ENCODE measurements around the gene HM13.

The HM13 gene

DNA sequence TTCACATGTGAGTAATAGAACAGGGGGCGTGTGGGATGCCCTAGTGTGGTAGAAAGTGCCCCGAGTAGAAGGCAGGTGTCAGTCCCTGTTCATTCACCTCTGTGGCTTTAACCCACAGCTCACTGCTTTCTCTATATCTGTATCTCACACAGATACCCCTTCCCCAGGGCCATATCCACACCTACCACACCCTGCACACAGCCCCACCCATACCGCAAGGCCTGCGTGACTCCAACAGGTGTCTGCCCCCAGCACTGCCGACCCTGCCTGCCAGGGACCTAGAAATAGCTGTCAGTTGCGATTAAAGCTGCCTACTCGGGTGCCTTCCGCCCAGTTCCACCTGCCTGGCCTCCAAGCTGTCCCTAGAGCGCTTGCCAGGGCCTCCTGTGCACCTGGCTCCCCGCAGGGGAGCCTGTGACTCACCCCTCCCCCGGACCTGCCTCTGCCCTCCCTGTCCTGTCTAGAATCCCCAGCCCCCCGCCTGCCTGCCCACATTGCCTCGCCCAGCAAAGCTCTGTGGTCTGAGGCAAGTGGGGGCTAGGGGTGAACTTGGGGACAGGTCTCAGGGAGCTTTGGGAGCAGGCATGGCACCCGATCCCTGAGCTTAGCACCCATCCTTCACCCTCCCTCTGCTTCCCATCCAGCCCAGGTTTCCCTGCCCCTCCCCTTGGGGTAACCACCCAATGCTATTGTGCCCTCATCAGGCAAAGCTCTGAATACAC, 52.6 kb downstream of the HM13 start:
- Histone ChIP-seq H3K4me1 (ENCODE audit: control insufficient read depth, insufficient read depth, low read length) (no peaks in the 10 kb centered on the region), H3K9ac (ENCODE audit: low read length) (no peak overlapping the region), H3K4me3 (ENCODE audit: low read length) (no peak overlapping the region), H3K27me3 (ENCODE audit: control insufficient read depth, insufficient read depth, low read length) (no peaks in the 10 kb centered on the region), H3K27ac (ENCODE audit: low read depth, low read length) (no peak overlapping the region), H3K36me3 (ENCODE audit: control insufficient read depth, insufficient read depth, low read length) (peaks cover 13% of the 10 kb centered on the region)

DNA sequence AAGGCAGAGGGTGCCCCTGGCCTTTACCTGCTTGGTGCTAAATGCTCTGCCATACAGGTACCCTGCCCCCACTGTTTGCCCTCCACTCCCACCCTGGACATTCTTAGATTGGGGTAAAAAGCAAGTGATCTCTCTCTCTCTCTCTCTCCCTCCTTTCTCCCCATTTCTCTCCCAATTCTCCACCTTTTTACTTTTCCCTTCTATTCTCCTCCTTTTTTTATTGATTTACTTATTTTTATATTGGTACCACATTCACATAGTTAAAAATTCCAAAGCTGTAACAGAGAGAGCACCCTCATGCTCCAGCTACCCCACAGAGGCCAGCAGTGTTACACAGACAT, 53.1 kb downstream of the HM13 start:
- Histone ChIP-seq H3K27me3 (ENCODE audit: control insufficient read depth, insufficient read depth, low read length) (no peaks in the 10 kb centered on the region), H3K4me1 (ENCODE audit: control insufficient read depth, insufficient read depth, low read length) (no peaks in the 10 kb centered on the region), H3K4me3 (ENCODE audit: low read length) (no peak overlapping the region), H3K27ac (ENCODE audit: low read depth, low read length) (no peak overlapping the region), H3K36me3 (ENCODE audit: control insufficient read depth, insufficient read depth, low read length) (peaks cover 8% of the 10 kb centered on the region), H3K9ac (ENCODE audit: low read length) (no peak overlapping the region)

- Histone ChIP-seq H3K9ac (ENCODE audit: low read length) (no peak overlapping the region), H3K36me3 (ENCODE audit: control insufficient read depth, insufficient read depth, low read length) (peaks cover 7% of the 10 kb centered on the region), H3K27ac (ENCODE audit: low read depth, low read length) (no peak overlapping the region)
These were observed 53.9 kb downstream of the HM13 start for GRCh38 chr20:31568041-31568731.

GRCh38 chr20:31568773-31569162, 54.5 kb downstream of the HM13 start:
- Histone ChIP-seq H3K27me3 (ENCODE audit: control insufficient read depth, insufficient read depth, low read length) (no peaks in the 10 kb centered on the region), H3K4me3 (ENCODE audit: low read length) (no peak overlapping the region), H3K27ac (ENCODE audit: low read depth, low read length) (no peak overlapping the region), H3K4me1 (ENCODE audit: control insufficient read depth, insufficient read depth, low read length) (peaks cover 6% of the 10 kb centered on the region), H3K36me3 (ENCODE audit: control insufficient read depth, insufficient read depth, low read length) (peaks cover 7% of the 10 kb centered on the region), H3K9ac (ENCODE audit: low read length) (no peak overlapping the region)

More at GRCh38 chr20:31568041-31568731, 53.9 kb downstream of the HM13 start:
- H3K4me3 ChIP-seq (ENCODE audit: low read length), result no peak overlapping the region
- no peaks in the 10 kb centered on the region for H3K27me3 ChIP-seq (ENCODE audit: control insufficient read depth, insufficient read depth, low read length)
- peaks cover 2% of the 10 kb centered on the region for H3K4me1 ChIP-seq (ENCODE audit: control insufficient read depth, insufficient read depth, low read length)

DNA sequence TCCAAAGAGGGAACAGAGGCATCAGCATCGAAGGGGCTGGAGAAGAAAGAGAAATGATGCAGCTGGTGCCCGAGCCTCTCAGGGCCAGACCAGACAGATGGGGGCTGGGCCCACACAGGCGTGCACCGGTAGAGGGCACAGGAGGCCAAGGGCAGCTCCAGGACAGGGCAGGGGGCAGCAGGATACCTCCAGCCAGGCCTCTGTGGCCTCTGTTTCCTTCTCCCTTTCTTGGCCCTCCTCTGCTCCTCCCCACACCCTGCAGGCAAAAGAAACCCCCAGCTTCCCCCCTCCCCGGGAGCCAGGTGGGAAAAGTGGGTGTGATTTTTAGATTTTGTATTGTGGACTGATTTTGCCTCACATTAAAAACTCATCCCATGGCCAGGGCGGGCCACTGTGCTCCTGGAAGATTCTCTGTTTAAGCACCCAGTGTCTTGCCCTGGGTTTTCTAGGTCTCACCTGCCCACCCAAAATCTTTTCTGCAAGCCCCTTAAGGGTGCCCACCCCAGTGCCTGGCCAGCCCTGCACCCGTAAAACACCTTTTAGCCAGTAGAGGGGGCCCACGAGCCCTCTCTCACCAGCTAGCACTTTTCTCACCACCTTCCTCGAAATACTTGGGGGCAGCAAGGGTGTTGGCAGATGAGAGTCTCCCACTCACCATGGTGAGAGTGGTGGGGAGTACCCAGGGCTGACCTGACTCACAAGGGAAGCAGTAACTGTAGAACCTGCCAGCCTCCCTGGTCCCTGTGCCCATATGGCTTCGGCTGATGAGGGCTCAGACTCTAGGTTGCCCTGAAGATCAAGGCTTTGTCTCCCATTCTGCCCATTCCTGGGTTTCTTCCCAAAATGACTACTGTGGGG, 55.1 kb downstream of the HM13 start:
- peaks cover 7% of the 10 kb centered on the region for H3K36me3 ChIP-seq (ENCODE audit: control insufficient read depth, insufficient read depth, low read length)
- H3K4me3 ChIP-seq (ENCODE audit: low read length), result no peak overlapping the region
- H3K27me3 ChIP-seq (ENCODE audit: control insufficient read depth, insufficient read depth, low read length), result no peaks in the 10 kb centered on the region
- H3K9ac ChIP-seq (ENCODE audit: low read length), result no peak overlapping the region
- H3K27ac ChIP-seq (ENCODE audit: low read depth, low read length), result peak overlapping the region; percentile 46
- peaks cover 6% of the 10 kb centered on the region for H3K4me1 ChIP-seq (ENCODE audit: control insufficient read depth, insufficient read depth, low read length)

DNA sequence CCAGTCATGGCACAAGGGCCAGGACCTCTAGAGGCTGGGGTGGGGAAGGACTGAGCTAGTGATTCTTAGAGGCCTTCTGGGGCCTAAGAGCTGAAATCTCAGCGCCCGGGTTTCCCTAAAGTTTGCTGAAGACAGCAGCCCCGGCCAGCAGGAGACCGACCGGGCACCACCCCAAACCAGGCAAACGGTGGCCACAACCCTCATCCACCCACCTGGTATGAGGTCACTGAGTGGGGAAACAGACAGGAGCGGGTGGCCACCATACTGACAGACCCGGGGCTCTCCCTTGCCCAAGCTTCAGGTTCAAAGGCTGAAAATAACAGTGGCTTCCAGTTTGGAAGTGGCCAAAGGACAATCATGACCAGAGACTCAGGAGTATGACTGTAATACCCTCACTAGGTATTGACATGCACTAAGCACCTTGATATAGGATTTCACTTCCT, 55.8 kb downstream of the HM13 start:
- Histone ChIP-seq H3K9ac (ENCODE audit: low read length) (no peak overlapping the region), H3K27me3 (ENCODE audit: control insufficient read depth, insufficient read depth, low read length) (no peaks in the 10 kb centered on the region), H3K4me1 (ENCODE audit: control insufficient read depth, insufficient read depth, low read length) (peaks cover 6% of the 10 kb centered on the region), H3K4me3 (ENCODE audit: low read length) (no peak overlapping the region), H3K27ac (ENCODE audit: low read depth, low read length) (no peak overlapping the region), H3K36me3 (ENCODE audit: control insufficient read depth, insufficient read depth, low read length) (peaks cover 7% of the 10 kb centered on the region)

DNA sequence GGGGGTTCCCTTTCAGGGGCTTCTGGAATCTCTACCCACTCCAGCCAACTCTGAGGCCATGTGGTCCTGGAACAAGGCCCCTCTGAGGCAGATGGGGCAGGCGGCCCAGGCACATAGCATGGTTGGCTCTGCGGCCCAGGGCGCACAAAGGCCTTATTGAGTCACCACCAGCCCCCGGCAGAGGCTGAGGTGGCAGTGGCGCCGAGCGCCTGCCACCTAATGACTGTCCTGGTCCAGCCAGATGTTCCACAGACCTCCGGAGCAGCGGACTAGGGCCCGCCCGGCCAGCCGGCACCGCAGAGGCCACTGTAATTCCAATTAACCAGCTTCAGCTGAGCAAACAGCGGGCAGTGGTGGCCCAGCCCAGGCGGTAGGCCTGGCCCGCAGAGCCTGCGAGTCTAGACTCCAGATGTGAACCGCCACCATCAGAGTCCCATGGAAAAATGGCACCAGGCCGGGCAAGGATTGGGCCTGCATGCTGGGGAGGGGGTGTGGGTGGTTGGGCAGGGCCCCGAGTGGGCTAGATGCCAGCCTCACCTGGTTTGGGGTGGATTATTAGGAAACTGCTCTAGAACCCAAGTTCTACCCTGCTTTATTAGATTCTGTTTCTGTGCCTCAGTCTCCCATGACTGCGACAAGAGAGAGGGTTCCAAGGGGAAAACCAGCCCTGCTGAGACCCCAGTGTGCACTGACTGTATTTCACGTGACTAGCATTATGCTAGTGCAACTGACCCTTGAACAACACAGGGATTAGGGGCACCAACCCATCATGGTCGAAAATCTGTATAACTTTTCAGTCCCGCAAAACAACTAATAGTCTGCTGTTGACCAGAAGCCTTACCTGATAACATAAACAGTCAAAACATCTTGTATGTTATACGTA, 56.7 kb downstream of the HM13 start:
- Histone ChIP-seq H3K27me3 (ENCODE audit: control insufficient read depth, insufficient read depth, low read length) (no peaks in the 10 kb centered on the region), H3K4me1 (ENCODE audit: control insufficient read depth, insufficient read depth, low read length) (peaks cover 6% of the 10 kb centered on the region), H3K36me3 (ENCODE audit: control insufficient read depth, insufficient read depth, low read length) (peaks cover 7% of the 10 kb centered on the region), H3K9ac (ENCODE audit: low read length) (no peak overlapping the region), H3K27ac (ENCODE audit: low read depth, low read length) (peak overlapping the region; percentile 62), H3K4me3 (ENCODE audit: low read length) (no peak overlapping the region)

DNA sequence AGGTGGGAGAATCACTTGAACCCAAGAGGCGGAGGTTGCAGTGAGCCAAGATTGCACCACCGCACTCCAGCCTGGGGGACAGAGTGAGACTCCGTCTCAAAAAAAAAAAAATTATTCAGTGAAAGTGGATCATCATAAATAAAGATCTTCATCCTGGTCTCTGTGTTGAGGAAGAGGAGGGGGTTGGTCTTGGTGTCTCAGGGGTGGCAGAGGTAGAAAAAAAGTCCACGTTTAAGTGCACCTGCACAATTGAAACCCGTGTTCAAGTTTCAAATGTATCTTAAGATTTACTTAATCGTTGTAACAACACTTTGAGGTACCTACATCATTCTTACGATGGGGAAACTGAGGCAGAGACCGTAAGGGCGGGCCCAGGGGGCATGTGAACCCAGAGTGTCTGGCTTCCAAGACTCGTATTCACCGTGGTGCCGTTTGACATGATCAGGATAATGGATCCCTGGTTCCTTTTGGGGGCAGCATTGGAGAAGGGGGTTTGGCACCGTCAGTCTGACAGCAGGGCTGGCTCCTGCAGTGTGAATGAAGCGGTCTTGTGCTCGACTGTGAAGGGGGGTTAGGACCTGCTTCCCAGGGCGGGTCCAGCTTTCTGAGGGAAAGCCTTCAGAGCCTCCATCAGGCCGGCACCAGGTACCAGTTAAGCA, 57.9 kb downstream of the HM13 start:
- H3K36me3 ChIP-seq (ENCODE audit: control insufficient read depth, insufficient read depth, low read length), result peaks cover 4% of the 10 kb centered on the region
- no peaks in the 10 kb centered on the region for H3K27me3 ChIP-seq (ENCODE audit: control insufficient read depth, insufficient read depth, low read length)
- H3K27ac ChIP-seq (ENCODE audit: low read depth, low read length), result peak overlapping the region; percentile 85
- peak overlapping the region; percentile 63 for H3K4me3 ChIP-seq (ENCODE audit: low read length)
- H3K9ac ChIP-seq (ENCODE audit: low read length), result peak overlapping the region; percentile 70
- peaks cover 6% of the 10 kb centered on the region for H3K4me1 ChIP-seq (ENCODE audit: control insufficient read depth, insufficient read depth, low read length)

DNA sequence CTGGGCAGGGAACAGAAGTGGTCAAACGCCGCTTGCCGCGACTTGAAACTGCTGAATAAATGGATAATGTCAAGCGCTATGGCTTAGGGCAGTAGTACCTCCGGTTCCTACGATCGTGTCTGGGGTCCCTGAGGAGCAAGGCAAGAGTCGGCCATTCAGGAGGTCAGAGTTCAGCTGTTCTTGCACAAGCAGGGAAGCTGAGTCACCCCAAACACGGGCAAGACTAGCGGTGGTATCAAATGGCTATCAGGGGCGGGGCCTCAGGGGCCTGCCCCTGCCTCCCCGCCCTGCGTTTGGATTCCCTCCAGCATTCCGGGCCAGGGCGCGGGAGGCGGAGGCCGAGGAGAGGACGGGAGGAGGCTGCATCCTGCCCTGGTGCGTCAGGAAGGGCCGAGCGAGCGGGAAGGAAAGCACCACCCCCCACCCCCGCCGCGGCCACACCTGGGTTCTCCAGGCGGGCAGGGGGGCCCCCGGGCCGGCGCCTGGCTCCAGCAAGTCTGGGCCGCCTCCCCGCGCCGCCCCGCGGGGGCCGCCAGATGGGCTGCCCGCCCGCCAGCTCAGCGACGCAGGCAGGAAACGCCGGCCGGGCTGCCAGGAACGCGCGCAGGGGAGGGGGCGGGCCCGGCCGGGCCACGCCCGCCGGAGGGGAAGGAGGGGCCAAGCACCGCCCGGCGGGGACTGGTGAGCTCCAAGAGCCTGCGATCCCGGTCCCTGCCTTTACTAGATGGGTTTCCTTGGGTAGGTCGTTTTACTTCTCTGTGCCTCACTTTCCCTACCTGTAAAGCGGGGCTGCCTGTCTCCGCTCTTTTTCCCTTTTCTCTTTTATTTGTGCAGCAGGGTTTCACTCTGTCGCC, 58.7 kb downstream of the HM13 start:
- peak overlapping the region; percentile 72 for H3K4me3 ChIP-seq (ENCODE audit: low read length)
- H3K4me1 ChIP-seq (ENCODE audit: control insufficient read depth, insufficient read depth, low read length), result peaks cover 6% of the 10 kb centered on the region

DNA sequence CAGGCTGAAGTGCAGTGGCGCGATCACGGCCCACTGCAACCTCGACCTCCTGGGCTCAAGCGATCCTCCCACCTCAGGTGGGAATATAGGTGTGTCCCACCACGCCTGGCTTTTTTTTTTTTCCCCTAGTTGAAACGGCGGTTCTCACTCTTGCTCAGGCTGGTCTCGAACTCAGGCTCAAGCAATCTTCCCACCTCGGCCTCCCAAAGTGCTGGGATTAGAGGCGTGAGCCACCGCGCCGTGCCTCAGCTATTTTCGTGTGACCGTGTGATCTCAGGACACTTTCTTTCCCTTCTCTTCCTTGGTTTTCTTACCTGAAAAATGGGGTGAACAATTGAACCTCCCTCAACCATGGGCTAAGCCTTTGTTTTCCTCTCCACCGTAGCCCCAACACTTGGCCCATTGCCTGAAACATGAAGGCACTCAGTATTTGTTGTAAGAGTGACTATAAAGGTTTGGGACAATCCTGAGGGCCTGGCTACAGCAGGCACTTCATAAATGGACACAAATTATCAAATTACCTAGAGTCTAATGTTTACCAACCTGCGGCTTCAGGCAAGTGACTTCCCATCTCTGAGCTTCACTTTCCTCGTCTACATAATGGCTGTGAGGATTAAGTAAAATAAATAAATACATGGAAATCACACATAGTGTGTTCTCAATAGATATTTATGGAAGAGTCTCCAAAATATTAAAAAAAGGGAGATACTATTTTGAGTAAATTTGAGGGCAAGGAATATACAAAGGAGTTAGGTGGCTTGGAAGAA, 59.5 kb downstream of the HM13 start:
- Histone ChIP-seq H3K36me3 (ENCODE audit: control insufficient read depth, insufficient read depth, low read length) (no peaks in the 10 kb centered on the region), H3K4me3 (ENCODE audit: low read length) (peak overlapping the region; percentile 72), H3K9ac (ENCODE audit: low read length) (peak overlapping the region; percentile 55), H3K27ac (ENCODE audit: low read depth, low read length) (peak overlapping the region; percentile 59), H3K4me1 (ENCODE audit: control insufficient read depth, insufficient read depth, low read length) (peaks cover 6% of the 10 kb centered on the region), H3K27me3 (ENCODE audit: control insufficient read depth, insufficient read depth, low read length) (no peaks in the 10 kb centered on the region)

More for the DNA sequence above, 58.7 kb downstream of the HM13 start:
- peak overlapping the region; percentile 70 for H3K9ac ChIP-seq (ENCODE audit: low read length)
- H3K36me3 ChIP-seq (ENCODE audit: control insufficient read depth, insufficient read depth, low read length), result no peaks in the 10 kb centered on the region
- H3K27me3 ChIP-seq (ENCODE audit: control insufficient read depth, insufficient read depth, low read length), result no peaks in the 10 kb centered on the region
- H3K27ac ChIP-seq (ENCODE audit: low read depth, low read length), result peak overlapping the region; percentile 85

All from rectal smooth muscle tissue (tissue), 1 donor.